ENCODE measurements around the gene TEX26. TPM values are rescaled to one million over a fixed set of nuclear protein-coding genes. Genes with fewer than 3 reads are reported as not detected.

TEX26 gene
- polyA plus RNA-seq, 1 of the 3 experiments (the other 2 are of a cell fraction) = not detected

GRCh38 chr13:30924721-30925120 is 7.7 kb upstream of the TEX26 start:
- Histone ChIP-seq H3K27ac (ENCODE audit: low read depth in 2 of 2, low read length in 1 of 2) (no peak overlapping the region), H3K9me2 (no peaks in the 10 kb centered on the region), H3K36me3 (replicated peaks in 1 of 2; ENCODE audit: control insufficient read depth in 1 of 2, insufficient read depth in 2 of 2, low read length in 1 of 2) (no peaks in the 10 kb centered on the region), H3F3A (replicated peaks; ENCODE audit: insufficient read depth) (no peaks in the 10 kb centered on the region), H4K20me1 (ENCODE audit: insufficient read depth) (no peaks in the 10 kb centered on the region), H3K9me3 (no peaks in the 10 kb centered on the region), H3K9ac (no peak overlapping the region), H2AFZ (ENCODE audit: low read depth) (no peak overlapping the region), H3K4me3 (ENCODE audit: low read depth in 2 of 2, low read length in 1 of 2) (no peak overlapping the region), H3K4me1 (ENCODE audit: control insufficient read depth in 1 of 2, insufficient read depth in 2 of 2, low read depth in 1 of 2, low read length in 1 of 2) (peaks cover 0 to 7% of the 10 kb centered on the region in 2 experiments; a peak in 1 of 4 replicates), H3K27me3 (ENCODE audit: insufficient read depth) (no peaks in the 10 kb centered on the region), H3K4me2 (no peak overlapping the region), H3K79me2 (ENCODE audit: insufficient read depth) (no peaks in the 10 kb centered on the region)
- POLR2A ChIA-PET = no interaction called here
- DNase-seq = no peak
- no peak for TF ChIP-seq FOSL2 (IDR thresholded peaks at IDR 0.05; ENCODE audit: borderline replicate concordance, low read depth)
- no peak for TF ChIP-seq FOXJ3 (CRISPR knock-in tag; IDR thresholded peaks at IDR 0.05)
- no peak for TF ChIP-seq GATA2 (CRISPR knock-in tag; IDR thresholded peaks at IDR 0.05)
- no peak for TF ChIP-seq MEF2A (IDR thresholded peaks at IDR 0.05; ENCODE audit: borderline replicate concordance, low read depth)
- TF ChIP-seq POLR2AphosphoS5 (IDR thresholded peaks at IDR 0.05; ENCODE audit: low read depth, low read length) = no peak
- CTCF ChIA-PET = interaction anchor here (0.9 kb wide), 1 partner anchor 21 kb away, joined by 3 read pairs; no protein-coding TSS in a partner anchor
- WGBS (ENCODE audit: low lambda C conversion rate) = 56% methylated on average over 3 of the region's 3 CpGs

DNA sequence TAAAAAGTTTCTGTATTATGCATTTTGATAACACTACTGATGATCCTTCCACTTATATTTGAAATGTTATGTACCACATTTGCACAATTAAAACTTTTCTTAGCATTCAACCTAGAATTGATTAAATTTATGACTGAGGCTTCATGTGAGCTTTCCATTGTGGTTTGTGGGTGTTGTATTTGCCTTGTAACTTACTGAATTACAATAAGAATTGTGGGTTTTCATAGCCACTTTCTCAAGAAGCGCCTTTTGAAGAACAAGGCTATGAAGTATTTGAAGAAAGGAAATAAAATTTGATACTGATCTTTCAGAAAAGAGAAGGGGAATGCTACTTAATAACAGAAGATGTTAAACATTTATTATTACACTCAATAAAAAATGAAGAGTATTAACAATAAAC is 7.0 kb upstream of the TEX26 start:
- 83% methylated on average over 1 of the region's 1 CpG for WGBS (ENCODE audit: low lambda C conversion rate)
- H3K4me1 ChIP-seq (ENCODE audit: control insufficient read depth in 1 of 2, insufficient read depth in 2 of 2, low read depth in 1 of 2, low read length in 1 of 2) = peaks cover 0 to 7% of the 10 kb centered on the region in 2 experiments; a peak in 1 of 4 replicates
- TF ChIP-seq RFX5 (IDR thresholded peaks at IDR 0.05; ENCODE audit: low read length) (no peak), RCOR1 (IDR thresholded peaks at IDR 0.05; ENCODE audit: low read length) (no peak), GATA2 (CRISPR knock-in tag; IDR thresholded peaks at IDR 0.05) (no peak), NRF1 (IDR thresholded peaks at IDR 0.05; ENCODE audit: low read depth, low read length) (no peak), EP300 (IDR thresholded peaks at IDR 0.05; ENCODE audit: borderline replicate concordance in 1 of 2, low read depth in 1 of 2, low read length in 1 of 2) (no peak), USF1 (IDR thresholded peaks at IDR 0.05; ENCODE audit: borderline replicate concordance, low read depth) (no peak), JUND (IDR thresholded peaks at IDR 0.05) (no peak)
- TF ChIP-seq, protein P1, sequence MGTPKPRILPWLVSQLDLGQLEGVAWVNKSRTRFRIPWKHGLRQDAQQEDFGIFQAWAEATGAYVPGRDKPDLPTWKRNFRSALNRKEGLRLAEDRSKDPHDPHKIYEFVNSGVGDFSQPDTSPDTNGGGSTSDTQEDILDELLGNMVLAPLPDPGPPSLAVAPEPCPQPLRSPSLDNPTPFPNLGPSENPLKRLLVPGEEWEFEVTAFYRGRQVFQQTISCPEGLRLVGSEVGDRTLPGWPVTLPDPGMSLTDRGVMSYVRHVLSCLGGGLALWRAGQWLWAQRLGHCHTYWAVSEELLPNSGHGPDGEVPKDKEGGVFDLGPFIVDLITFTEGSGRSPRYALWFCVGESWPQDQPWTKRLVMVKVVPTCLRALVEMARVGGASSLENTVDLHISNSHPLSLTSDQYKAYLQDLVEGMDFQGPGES (IDR thresholded peaks at IDR 0.05; ENCODE audit: low read depth, low read length) = no peak
- TF ChIP-seq, protein P2, sequence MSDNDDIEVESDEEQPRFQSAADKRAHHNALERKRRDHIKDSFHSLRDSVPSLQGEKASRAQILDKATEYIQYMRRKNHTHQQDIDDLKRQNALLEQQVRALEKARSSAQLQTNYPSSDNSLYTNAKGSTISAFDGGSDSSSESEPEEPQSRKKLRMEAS (IDR thresholded peaks at IDR 0.05; ENCODE audit: low read depth) = no peak
- TF ChIP-seq, protein P3, sequence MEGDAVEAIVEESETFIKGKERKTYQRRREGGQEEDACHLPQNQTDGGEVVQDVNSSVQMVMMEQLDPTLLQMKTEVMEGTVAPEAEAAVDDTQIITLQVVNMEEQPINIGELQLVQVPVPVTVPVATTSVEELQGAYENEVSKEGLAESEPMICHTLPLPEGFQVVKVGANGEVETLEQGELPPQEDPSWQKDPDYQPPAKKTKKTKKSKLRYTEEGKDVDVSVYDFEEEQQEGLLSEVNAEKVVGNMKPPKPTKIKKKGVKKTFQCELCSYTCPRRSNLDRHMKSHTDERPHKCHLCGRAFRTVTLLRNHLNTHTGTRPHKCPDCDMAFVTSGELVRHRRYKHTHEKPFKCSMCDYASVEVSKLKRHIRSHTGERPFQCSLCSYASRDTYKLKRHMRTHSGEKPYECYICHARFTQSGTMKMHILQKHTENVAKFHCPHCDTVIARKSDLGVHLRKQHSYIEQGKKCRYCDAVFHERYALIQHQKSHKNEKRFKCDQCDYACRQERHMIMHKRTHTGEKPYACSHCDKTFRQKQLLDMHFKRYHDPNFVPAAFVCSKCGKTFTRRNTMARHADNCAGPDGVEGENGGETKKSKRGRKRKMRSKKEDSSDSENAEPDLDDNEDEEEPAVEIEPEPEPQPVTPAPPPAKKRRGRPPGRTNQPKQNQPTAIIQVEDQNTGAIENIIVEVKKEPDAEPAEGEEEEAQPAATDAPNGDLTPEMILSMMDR (IDR thresholded peaks at IDR 0.05) = no peak
- H3K4me2 ChIP-seq = no peak overlapping the region
- H3K79me2 ChIP-seq (ENCODE audit: insufficient read depth) = no peaks in the 10 kb centered on the region
- no peak overlapping the region for H3K4me3 ChIP-seq (ENCODE audit: low read depth in 2 of 2, low read length in 1 of 2)
- no peaks in the 10 kb centered on the region for H3F3A ChIP-seq (replicated peaks; ENCODE audit: insufficient read depth)
- no peaks in the 10 kb centered on the region for H4K20me1 ChIP-seq (ENCODE audit: insufficient read depth)
- POLR2A ChIA-PET = no interaction called here
- H3K27me3 ChIP-seq (ENCODE audit: insufficient read depth) = no peaks in the 10 kb centered on the region
- CTCF ChIA-PET = interaction anchor here (0.9 kb wide), 1 partner anchor 22 kb away, joined by 3 read pairs; no protein-coding TSS in a partner anchor
- no peaks in the 10 kb centered on the region for H3K9me3 ChIP-seq
- no peaks in the 10 kb centered on the region for H3K9me2 ChIP-seq
- H3K36me3 ChIP-seq (replicated peaks in 1 of 2; ENCODE audit: control insufficient read depth in 1 of 2, insufficient read depth in 2 of 2, low read length in 1 of 2) = no peaks in the 10 kb centered on the region
- H3K9ac ChIP-seq = no peak overlapping the region
- no peak overlapping the region for H3K27ac ChIP-seq (ENCODE audit: low read depth in 2 of 2, low read length in 1 of 2)
- no peak for DNase-seq
- H2AFZ ChIP-seq (ENCODE audit: low read depth) = peak overlapping the region; percentile 8; the same call in 1 of the 2 replicates

Data from SK-N-SH (cell line).